Measurements from ENCODE around the gene TYK2. TPM values are rescaled to one million over a fixed set of nuclear protein-coding genes. Genes with fewer than 3 reads are reported as not detected.

Gene TYK2
- total and polyA plus RNA-seq, 9 of the 15 experiments (the other 6 are each of a cell fraction or from before 2014, with no cell fraction given) = 15.0 to 182 (median 85.9) TPM

- peaks cover 28% of the 10 kb centered on the region for H3K79me2 ChIP-seq (ENCODE audit: control insufficient read depth, insufficient read depth, low read length)
- no peaks in the 10 kb centered on the region for H3K9me1 ChIP-seq (ENCODE audit: control insufficient read depth, insufficient read depth, low read length)
- peaks cover 8 to 18% of the 10 kb centered on the region in 2 experiments; a peak in 4 of 5 replicates for H3K4me1 ChIP-seq (replicated peaks in 1 of 2; ENCODE audit: control insufficient read depth in 2 of 2, insufficient read depth in 2 of 2, low read length in 2 of 2)
- CTCF ChIA-PET (ENCODE audit: low intra/inter-chr PET ratio) = no interaction called here
- TSS peak; percentile 95 for BruUV-seq (replicated peaks)
- peak overlapping the region; percentile 71 for H3K27ac ChIP-seq (ENCODE audit: extremely low read depth, low read depth, low read length)
- no peak for FAIRE-seq
- peak overlapping the region; percentile 77 to 98 for H3K9ac ChIP-seq (ENCODE audit: insufficient read depth in 1 of 2, low read depth in 2 of 2, low read length in 2 of 2)
- peak; percentile 3 for ATAC-seq
- H3K36me3 ChIP-seq (ENCODE audit: control insufficient read depth, insufficient read depth, low read length) = peaks cover 21% of the 10 kb centered on the region
- intact Hi-C loops (cut with micrococcal nuclease) = loop anchor here (2.0 kb wide), 3 partner anchors 45 to 109 kb away; partner anchors contain the start of genes ICAM1 and ICAM5
- H3K4me2 ChIP-seq (ENCODE audit: insufficient read depth, low read length) = peak overlapping the region; percentile 97
- in situ Hi-C loops (cut with MboI) = no loop called here
- H3K9me3 ChIP-seq (replicated peaks; ENCODE audit: control insufficient read depth, insufficient read depth, low read depth, low read length) = no peaks in the 10 kb centered on the region
- WGBS (ENCODE audit: insufficient coverage, low coverage, missing lambda C conversion rate) = under 1% methylated on average over 10 of the region's 10 CpGs
- no peaks in the 10 kb centered on the region for H3K27me3 ChIP-seq (ENCODE audit: control insufficient read depth in 2 of 2, insufficient read depth in 2 of 2, low read length in 2 of 2)
- POLR2A ChIA-PET = interaction anchor here (0.5 to 2.3 kb wide), 14 partner anchors 9 to 374 kb away, joined by 3 to 11 read pairs (median 4); partner anchors contain the start of genes ICAM1, ICAM5 and RAVER1
- H4K20me1 ChIP-seq (replicated peaks; ENCODE audit: control insufficient read depth, insufficient read depth, low read length) = no peaks in the 10 kb centered on the region
- H3K4me3 ChIP-seq = peak overlapping the region; percentile 91
- H2AFZ ChIP-seq (ENCODE audit: low read depth, low read length) = peak overlapping the region; percentile 92
- peak in 3 of 4 experiments; percentile 35 to 42 (median 39) for DNase-seq (ENCODE audit: extremely low read depth in 1 of 4, low spot score in 3 of 4)
- TF ChIP-seq ETV6 (IDR thresholded peaks at IDR 0.05; ENCODE audit: borderline replicate concordance in 1 of 2, low read depth in 2 of 2, low read length in 1 of 2) (0 out of 4 replicates have a peak, but pooled peaks of 1 of the 2 experiments have one; percentile 56), ETV6 (CRISPR knock-in tag; IDR thresholded peaks at IDR 0.05; ENCODE audit: borderline replicate concordance) (no peak), ARHGAP35 (IDR thresholded peaks at IDR 0.05; ENCODE audit: partially characterized antibody) (no peak), MAX (CRISPR knock-in tag; IDR thresholded peaks at IDR 0.05) (no peak), KDM5B (IDR thresholded peaks at IDR 0.05; ENCODE audit: insufficient replicate concordance, low read depth, low read length) (no peak), KDM1A (IDR thresholded peaks at IDR 0.05) (peak; percentile 20 to 67; a peak in 1 of 4 replicates), ZNF740 (CRISPR knock-in tag; IDR thresholded peaks at IDR 0.05) (0 out of 2 replicates have a peak, but pooled peaks have one; percentile 2), ZNF740 (tag; IDR thresholded peaks at IDR 0.05) (no peak), ZNF57 (CRISPR knock-in tag; IDR thresholded peaks at IDR 0.05) (no peak), DACH1 (IDR thresholded peaks at IDR 0.05; ENCODE audit: partially characterized antibody) (peak; percentile 6), YY1 (IDR thresholded peaks at IDR 0.05; ENCODE audit: borderline replicate concordance in 1 of 3, control insufficient read depth in 1 of 3, extremely low read depth in 1 of 3, insufficient read depth in 3 of 3, insufficient read length in 1 of 3, insufficient replicate concordance in 2 of 3, low read depth in 1 of 3, low read length in 2 of 3) (peak in 1 of 3 experiments; percentile 6), NR2C2 (CRISPR knock-in tag; IDR thresholded peaks at IDR 0.05) (peak; percentile 44; the same call in 1 of the 2 replicates), NR2C2 (tag; IDR thresholded peaks at IDR 0.05) (no peak), AFF1 (IDR thresholded peaks at IDR 0.05; ENCODE audit: low read depth in 1 of 2, partially characterized antibody in 2 of 2) (peak in 1 of 2 experiments; percentile 24), ELF2 (CRISPR knock-in tag; IDR thresholded peaks at IDR 0.05) (0 out of 2 replicates have a peak, but pooled peaks have one; percentile 57), ADNP (tag; IDR thresholded peaks at IDR 0.05) (no peak), ZZZ3 (IDR thresholded peaks at IDR 0.05) (0 out of 2 replicates have a peak, but pooled peaks have one; percentile 74)
These were observed 476 bp downstream of the TYK2 start for GRCh38 chr19:10379880-10380312.

All from K562 (cell line).